Natural killer cell treated with Interleukin-12 subunit alpha and Interleukin-12 subunit beta and Interleukin-15 and Interleukin-18, amount 100 ng/mL, for 72 hours (primary cell): Measurements from ENCODE around the gene PGAP3. TPM values are rescaled to one million over a fixed set of nuclear protein-coding genes. Genes with fewer than 3 reads are reported as not detected.
A peak's percentile ranks its signal among the peaks of the same experiment; 100 is the strongest.

ENCODE experiments used
- ATAC-seq, 2 donors: fragments of 150-1000 bp; cut with Tn5 transposase in 1 of 2; sonication (Bioruptor Pico), chemical (Tn5 transposase) in 1 of 2; 2 replicates each; pipeline ENCODE4 v1.10.0; 2021
- DNase-seq: peaks from one replicate; pipeline ENCODE4 v3.0.0; 2022; ENCODE audit warnings: low spot score
- H3K27ac Mint-ChIP-seq, 2 donors: 1 replicate in 1 of 2; 2 replicates in 1 of 2; pipeline ENCODE4 v1.8.0; 2022; ENCODE audit warnings: mixed read lengths in 2 of 2, mild to moderate bottlenecking in 1 of 2, moderate library complexity in 1 of 2
- H3K27me3 Mint-ChIP-seq, 2 donors: 1 replicate in 1 of 2; 2 replicates in 1 of 2; pipeline ENCODE4 v1.8.0; 2022; ENCODE audit warnings: mixed read lengths in 2 of 2
- H3K36me3 Mint-ChIP-seq: one replicate; pipeline ENCODE4 v1.8.0; 2022; ENCODE audit warnings: mixed read lengths
- H3K4me1 Mint-ChIP-seq, 2 donors: 1 replicate in 1 of 2; 2 replicates in 1 of 2; pipeline ENCODE4 v1.8.0; 2022; ENCODE audit warnings: low read depth in 2 of 2, mixed read lengths in 2 of 2, mild to moderate bottlenecking in 1 of 2
- H3K4me3 Mint-ChIP-seq: one replicate; pipeline ENCODE4 v1.8.0; 2022; ENCODE audit warnings: mixed read lengths
- H3K9me3 Mint-ChIP-seq: 2 replicates; pipeline ENCODE4 v1.8.0; 2022; ENCODE audit warnings: mixed read lengths
- total RNA-seq, 2 donors: library from RNA; stranded (reverse); gene quantifications; one replicate each; pipeline ENCODE4 v1.2.3, GENCODE V29; 2022

PGAP3 gene
- total RNA-seq, 2 donors from 2014 or later, result 8.8 to 13.7 TPM

DNA sequence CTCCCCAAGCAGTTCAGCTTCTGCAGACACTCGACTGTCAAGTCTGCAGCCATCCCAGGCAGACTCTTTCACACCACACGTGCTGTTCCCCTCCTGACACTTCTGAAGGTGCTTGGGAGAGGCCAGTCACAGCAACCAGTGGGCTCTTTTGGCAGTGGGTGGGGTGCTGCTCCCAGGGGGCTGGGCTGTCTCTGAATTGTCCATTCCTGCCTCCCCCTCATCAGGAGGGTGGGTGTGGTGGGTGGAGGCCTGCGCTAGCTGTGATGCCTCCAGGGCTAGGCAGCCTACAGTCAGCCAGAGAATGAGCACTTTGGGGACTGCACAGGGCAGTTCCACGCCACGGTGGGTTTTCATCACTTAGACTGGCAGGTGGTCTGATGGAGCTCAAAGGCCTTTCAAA is 40.6 kb downstream of the PGAP3 start:
- peaks cover 49 to 61% of the 10 kb centered on the region in 2 donors for H3K4me1 Mint-ChIP-seq
- H3K36me3 Mint-ChIP-seq, result no peaks in the 10 kb centered on the region
- no peak overlapping the region for H3K4me3 Mint-ChIP-seq
- no peak overlapping the region for H3K27ac Mint-ChIP-seq
- no peaks in the 10 kb centered on the region for H3K9me3 Mint-ChIP-seq
- DNase-seq (no peak), ATAC-seq (no peak)
- no peaks in the 10 kb centered on the region for H3K27me3 Mint-ChIP-seq

DNA sequence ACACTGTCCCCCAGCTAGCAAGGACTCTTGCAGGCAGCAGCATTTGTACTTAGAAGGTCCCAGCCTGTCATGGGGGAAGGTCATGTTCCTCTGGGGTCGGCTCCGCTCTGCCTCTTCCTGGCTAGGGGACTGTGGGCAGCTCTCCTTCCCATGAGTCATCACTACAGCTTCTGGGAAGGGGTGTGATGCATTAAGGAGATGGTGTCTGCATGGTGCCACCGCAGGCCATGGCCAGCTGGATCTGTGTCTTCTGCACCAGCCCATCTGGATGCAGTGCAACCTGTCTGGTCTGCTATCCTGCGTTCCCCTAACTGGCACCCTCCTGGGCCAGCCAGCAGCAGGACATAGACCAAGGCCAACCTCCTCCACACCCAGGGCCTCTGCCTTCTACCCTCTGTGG is 44.6 kb downstream of the PGAP3 start:
- H3K9me3 Mint-ChIP-seq, result no peaks in the 10 kb centered on the region
- ATAC-seq (no peak), DNase-seq (no peak)
- no peaks in the 10 kb centered on the region for H3K27me3 Mint-ChIP-seq
- H3K27ac Mint-ChIP-seq, result peak overlapping the region; percentile 1 to 43
- peak overlapping the region; percentile 41 for H3K4me3 Mint-ChIP-seq
- peaks cover under 1% of the 10 kb centered on the region for H3K36me3 Mint-ChIP-seq
- H3K4me1 Mint-ChIP-seq, result peaks cover 57 to 71% of the 10 kb centered on the region in 2 donors

DNA sequence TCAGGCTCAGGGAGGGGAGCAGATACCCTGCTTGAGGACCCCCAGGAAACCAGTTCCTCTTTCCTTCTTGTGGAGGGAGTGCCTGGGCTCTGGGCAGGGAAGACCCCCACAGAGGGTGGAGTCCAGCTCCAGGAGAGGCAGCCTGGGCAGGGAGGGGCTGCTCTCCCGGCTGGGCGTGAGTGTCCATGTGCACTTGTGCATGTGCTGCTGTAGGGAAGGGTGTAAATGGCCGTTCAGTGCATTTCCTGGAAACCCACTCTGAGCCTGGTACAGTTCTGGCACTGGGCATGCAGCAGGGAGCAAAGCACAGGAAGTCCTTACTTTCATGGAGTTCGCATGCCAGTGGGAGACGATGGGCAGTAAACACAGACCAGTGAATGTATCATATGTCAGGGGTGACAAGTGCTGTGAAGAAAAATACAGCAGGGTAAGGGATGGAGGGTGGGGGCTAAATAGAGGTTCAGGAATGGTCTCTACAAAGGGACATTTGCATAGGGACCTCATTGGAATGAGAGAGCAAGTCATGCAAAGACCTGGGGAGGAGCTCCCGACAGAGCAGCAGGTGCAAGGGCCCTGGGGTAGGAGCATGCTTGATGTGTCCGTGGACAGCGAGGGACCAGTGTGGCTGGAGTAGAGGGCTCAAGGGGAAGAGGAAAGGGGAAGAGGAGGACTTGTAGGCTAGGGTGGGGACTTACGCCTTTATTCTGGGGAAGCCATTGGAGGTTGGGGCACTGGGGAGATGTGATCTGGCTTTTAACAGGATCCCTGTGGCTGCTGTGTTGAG is 45.4 kb downstream of the PGAP3 start:
- Mint-ChIP-seq H3K9me3 (no peaks in the 10 kb centered on the region), H3K4me3 (peak overlapping the region; percentile 41), H3K27me3 (no peaks in the 10 kb centered on the region), H3K36me3 (peaks cover 4% of the 10 kb centered on the region), H3K4me1 (peaks cover 65 to 76% of the 10 kb centered on the region in 2 donors), H3K27ac (peak overlapping the region; percentile 1 to 43)
- DNase-seq, result no peak
- ATAC-seq, result no peak

DNA sequence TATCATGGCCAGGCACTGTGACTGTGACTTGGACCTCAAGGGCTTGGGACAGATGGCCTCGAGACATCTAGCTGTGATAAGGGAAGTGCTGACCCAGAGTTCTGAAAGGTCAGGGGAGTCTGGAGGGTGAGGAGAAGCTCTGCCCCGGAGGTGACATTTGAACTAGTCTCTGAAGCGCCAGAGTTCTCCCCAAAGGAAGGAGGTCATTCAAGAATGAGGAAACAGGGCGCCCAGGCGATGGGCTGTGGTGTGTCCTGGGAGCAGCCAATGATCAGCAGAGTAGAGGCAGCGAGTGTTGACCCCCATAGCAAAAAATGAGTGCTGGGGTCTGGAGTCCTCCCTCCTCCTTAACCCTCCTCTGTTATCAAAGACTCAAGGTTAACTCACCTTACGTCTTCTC is 46.0 kb downstream of the PGAP3 start:
- no peak overlapping the region for H3K4me3 Mint-ChIP-seq
- DNase-seq (no peak), ATAC-seq (no peak)
- peaks cover 4% of the 10 kb centered on the region for H3K36me3 Mint-ChIP-seq
- no peaks in the 10 kb centered on the region for H3K9me3 Mint-ChIP-seq
- H3K27ac Mint-ChIP-seq, result peak overlapping the region; percentile 16 to 92
- H3K4me1 Mint-ChIP-seq, result peaks cover 67 to 76% of the 10 kb centered on the region in 2 donors
- no peaks in the 10 kb centered on the region for H3K27me3 Mint-ChIP-seq

DNA sequence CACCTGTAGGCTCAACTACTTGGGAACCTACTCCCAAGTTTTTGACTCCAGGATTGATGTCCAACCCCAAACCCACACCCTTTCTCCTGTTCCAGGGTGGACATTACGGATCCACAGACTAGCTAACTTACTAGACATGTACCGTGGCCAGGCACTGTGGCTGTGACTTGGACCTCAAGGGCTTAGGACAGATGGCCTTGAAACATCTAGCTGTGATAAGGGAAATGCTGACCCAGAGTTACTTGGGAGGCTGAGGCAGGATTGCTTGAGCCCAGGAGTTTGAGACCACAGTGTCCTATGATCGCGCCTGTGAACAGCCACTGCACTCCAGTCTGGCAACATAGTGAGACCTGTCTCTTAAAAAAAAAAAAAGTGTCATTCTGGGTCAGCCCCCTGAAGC is 46.8 kb downstream of the PGAP3 start:
- Mint-ChIP-seq H3K36me3 (peaks cover 4% of the 10 kb centered on the region), H3K4me1 (peaks cover 67 to 80% of the 10 kb centered on the region in 2 donors), H3K27ac (peak overlapping the region; percentile 16 to 92), H3K9me3 (no peaks in the 10 kb centered on the region), H3K27me3 (no peaks in the 10 kb centered on the region), H3K4me3 (no peak overlapping the region)
- ATAC-seq (no peak), DNase-seq (no peak)

DNA sequence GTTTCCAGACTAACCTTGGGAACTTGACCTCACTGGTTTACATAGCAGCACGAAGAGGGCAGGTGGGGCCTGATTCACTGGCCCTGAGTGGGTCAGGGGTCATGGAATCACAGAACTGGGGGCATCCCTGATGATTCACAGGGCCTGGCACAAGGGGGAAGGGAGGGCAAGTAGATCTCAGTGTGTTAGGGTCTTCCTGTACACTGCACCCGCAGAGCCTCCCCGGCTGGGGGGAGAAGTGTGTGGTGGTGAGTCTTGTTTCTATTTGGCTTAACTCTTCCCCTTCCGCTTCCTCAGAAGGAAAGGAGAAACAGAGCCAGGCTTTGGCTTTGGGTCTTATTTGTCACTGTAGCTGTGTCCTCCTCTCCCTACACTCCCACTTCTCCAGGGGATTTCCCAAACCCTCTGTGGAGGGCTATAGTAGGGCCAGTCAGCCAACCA is 47.2 kb downstream of the PGAP3 start:
- Mint-ChIP-seq H3K27me3 (no peaks in the 10 kb centered on the region), H3K36me3 (peaks cover 4% of the 10 kb centered on the region), H3K9me3 (no peaks in the 10 kb centered on the region), H3K4me1 (peaks cover 67 to 79% of the 10 kb centered on the region in 2 donors), H3K4me3 (peak overlapping the region; percentile 38), H3K27ac (peak overlapping the region in 1 of 2 donors; percentile 92)
- DNase-seq (no peak), ATAC-seq (no peak)

DNA sequence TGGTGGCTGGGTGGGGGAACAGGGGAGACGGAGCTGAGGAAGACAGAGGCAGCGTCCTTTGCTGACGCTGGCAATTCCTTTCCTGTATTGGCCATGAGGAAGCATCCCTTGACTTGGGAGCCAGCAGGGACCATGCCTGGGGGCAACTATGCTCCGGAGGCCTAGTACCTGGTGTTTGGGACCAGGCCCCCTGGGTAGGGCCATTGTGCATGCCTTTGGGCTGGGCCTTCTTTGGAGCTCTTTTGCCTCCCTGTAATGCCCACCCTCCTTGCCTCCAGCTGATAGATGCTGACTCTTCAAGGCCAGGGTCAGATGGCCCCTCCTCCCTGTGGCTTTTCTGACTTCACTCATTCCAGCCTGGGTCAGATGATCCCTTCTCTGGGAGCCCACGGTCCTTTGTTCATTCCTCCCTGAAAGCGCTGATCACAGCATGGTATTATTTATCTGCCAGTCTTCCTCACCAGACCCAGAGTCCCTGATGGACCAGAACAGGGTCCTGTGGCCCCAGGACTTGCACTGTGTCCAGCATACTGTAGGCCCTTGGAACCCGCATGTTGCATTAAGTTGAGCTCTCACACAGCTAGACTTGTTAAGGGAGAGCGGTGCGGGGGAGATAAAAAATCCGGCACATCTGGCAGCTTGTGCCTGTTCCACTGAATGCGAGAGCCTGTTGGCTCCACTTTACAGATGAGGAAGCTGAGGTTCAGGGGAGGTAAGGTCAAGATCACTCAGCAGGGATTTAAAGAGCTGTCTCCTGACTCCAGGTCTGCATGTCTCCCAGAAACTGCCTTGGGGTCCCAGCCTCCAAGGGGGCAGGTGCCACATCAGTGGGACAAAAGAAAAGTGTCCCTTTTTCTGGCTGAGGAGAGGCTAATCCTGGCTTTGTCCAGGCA is 48.0 kb downstream of the PGAP3 start:
- H3K36me3 Mint-ChIP-seq, result peaks cover 4% of the 10 kb centered on the region
- no peak for DNase-seq
- ATAC-seq, result no peak
- peaks cover 69 to 71% of the 10 kb centered on the region in 2 donors for H3K4me1 Mint-ChIP-seq
- peak overlapping the region; percentile 28 for H3K4me3 Mint-ChIP-seq
- peak overlapping the region; percentile 26 to 92 for H3K27ac Mint-ChIP-seq
- H3K27me3 Mint-ChIP-seq, result no peaks in the 10 kb centered on the region
- H3K9me3 Mint-ChIP-seq, result no peaks in the 10 kb centered on the region

DNA sequence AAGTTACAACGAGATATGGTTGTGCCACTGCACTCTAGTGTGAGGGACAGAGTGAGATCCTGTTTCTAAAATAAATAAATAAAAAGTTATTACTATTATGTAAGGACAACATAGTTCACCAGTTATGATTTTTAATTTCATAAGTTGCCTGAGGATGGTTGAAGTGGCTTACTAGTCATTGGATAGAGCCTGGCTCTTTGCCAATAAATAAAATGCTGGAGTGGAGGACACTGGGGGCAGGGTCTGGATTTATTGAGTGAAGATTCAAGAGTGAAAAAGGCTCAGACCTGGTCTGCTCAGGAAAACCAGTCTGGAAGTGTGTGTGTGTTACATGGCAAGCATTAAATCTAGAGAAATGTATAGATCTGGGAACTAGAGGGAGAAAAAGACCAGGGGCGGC is 48.8 kb downstream of the PGAP3 start:
- peaks cover 4% of the 10 kb centered on the region for H3K36me3 Mint-ChIP-seq
- no peaks in the 10 kb centered on the region for H3K27me3 Mint-ChIP-seq
- H3K4me3 Mint-ChIP-seq, result peak overlapping the region; percentile 96
- DNase-seq (no peak), ATAC-seq (no peak)
- H3K9me3 Mint-ChIP-seq, result no peaks in the 10 kb centered on the region
- peak overlapping the region in 1 of 2 donors; percentile 92 for H3K27ac Mint-ChIP-seq
- H3K4me1 Mint-ChIP-seq, result peaks cover 70 to 72% of the 10 kb centered on the region in 2 donors

DNA sequence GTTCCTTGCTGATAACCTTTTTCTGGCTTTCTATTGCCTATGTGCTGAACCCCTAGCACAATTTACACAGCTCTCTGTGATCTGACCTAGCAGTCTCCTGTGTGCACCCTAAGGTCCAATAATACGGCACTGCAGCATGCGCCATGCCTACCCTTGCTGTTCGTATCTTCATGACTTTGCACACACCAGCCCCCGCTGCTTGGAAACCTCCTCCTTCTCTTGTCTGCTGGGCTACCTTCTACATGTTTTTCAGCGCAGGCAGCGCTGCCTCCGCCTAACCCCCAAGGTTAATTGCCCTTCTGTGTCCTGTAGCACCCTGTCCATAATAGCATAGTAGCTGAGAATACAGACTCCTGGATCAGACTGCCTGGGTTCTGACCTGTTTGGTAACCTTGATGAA is 49.5 kb downstream of the PGAP3 start:
- peak overlapping the region; percentile 77 to 92 for H3K27ac Mint-ChIP-seq
- ATAC-seq (no peak), DNase-seq (no peak)
- peaks cover 63 to 65% of the 10 kb centered on the region in 2 donors for H3K4me1 Mint-ChIP-seq
- H3K27me3 Mint-ChIP-seq, result no peaks in the 10 kb centered on the region
- H3K36me3 Mint-ChIP-seq, result peaks cover 4% of the 10 kb centered on the region
- no peaks in the 10 kb centered on the region for H3K9me3 Mint-ChIP-seq
- peak overlapping the region; percentile 96 for H3K4me3 Mint-ChIP-seq

DNA sequence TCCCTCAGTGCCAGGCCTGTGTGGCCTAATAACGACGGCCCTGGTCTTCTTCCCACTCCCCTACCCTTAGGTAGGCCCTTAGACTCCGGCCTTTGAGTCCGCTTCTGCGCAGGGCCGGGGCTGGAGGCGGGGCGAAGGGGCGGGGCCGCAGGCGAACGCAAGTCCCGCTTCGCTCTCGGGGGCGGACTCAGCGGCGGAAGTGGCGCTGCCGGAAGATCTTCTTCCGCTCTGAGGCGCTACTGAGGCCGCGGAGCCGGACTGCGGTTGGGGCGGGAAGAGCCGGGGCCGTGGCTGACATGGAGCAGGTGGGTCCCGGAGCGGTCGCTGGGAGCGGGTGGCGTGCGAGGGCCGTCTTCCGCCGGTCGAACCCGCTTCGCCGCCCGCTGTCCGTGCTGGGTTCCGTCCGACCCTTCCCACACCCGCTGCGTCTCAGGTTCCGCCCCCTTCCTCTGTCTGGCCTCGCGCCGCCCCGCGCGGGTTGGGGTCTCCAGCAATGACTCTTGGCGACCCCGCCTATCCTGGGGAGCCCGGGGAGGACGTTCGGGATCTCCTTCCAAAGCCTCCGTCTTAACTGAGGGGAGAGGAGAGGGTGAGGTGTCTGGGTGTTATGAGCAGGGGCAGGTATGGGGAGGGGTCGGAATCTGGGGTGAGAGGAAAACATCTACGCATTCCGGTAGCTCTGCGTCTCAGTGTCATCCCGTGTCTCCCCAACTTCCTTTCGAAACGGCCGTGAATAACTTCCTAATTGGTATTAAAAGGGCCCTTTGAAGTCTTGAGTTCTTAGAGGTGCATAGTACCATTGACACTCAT is 50.7 kb downstream of the PGAP3 start, which contains the start of gene STARD3:
TSS of gene STARD3 (plus strand) at position 218 of the 810 bp plus-strand sequence. CDS start 16,388 bp downstream, outside the sequence.
- Mint-ChIP-seq H3K4me1 (peaks cover 51 to 54% of the 10 kb centered on the region in 2 donors), H3K27ac (peak within 1 kb of the TSS; percentile 77 to 92), H3K9me3 (no peaks in the 10 kb centered on the region), H3K4me3 (peak within 1 kb of the TSS; percentile 96), H3K27me3 (no peaks in the 10 kb centered on the region), H3K36me3 (peaks cover 4% of the 10 kb centered on the region)
- DNase-seq, result peak; percentile 96
- peak; percentile 93 to 96 for ATAC-seq

DNA sequence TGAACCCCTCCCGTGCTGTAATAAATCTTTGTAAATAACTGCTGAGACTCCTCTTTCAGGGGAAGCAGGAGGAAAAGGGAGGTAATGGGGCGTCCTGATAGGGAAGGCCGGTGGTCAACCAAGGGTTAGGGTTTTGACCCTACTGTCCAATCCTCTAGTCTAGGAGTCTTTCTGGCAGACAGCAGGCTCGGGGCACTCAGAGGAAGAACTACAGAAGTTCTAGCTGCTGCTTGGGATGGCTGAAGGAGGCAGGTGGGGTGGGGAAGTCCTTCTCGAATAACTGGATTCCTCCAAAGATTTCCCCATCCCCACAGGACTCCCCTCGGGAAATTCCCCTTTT is 51.3 kb downstream of the PGAP3 start:
- peaks cover 4% of the 10 kb centered on the region for H3K36me3 Mint-ChIP-seq
- H3K4me1 Mint-ChIP-seq, result peaks cover 46 to 50% of the 10 kb centered on the region in 2 donors
- H3K27me3 Mint-ChIP-seq, result peaks cover 3 to 5% of the 10 kb centered on the region in 2 donors
- H3K9me3 Mint-ChIP-seq, result no peaks in the 10 kb centered on the region
- peak overlapping the region; percentile 96 for H3K4me3 Mint-ChIP-seq
- no peak for DNase-seq
- peak overlapping the region; percentile 77 to 92 for H3K27ac Mint-ChIP-seq
- ATAC-seq, result no peak

DNA sequence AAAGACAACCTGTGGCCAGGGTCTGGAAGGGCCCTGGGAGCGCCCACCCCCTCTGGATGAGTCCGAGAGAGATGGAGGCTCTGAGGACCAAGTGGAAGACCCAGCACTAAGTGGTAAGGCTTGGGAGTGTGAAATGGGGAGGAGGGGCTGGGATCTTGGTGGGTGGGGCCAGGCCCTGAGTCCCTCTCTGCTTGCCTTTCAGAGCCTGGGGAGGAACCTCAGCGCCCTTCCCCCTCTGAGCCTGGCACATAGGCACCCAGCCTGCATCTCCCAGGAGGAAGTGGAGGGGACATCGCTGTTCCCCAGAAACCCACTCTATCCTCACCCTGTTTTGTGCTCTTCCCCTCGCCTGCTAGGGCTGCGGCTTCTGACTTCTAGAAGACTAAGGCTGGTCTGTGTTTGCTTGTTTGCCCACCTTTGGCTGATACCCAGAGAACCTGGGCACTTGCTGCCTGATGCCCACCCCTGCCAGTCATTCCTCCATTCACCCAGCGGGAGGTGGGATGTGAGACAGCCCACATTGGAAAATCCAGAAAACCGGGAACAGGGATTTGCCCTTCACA is 52.2 kb downstream of the PGAP3 start:
- no peak overlapping the region for H3K4me3 Mint-ChIP-seq
- H3K27me3 Mint-ChIP-seq, result peaks cover 12% of the 10 kb centered on the region in 2 donors
- no peaks in the 10 kb centered on the region for H3K9me3 Mint-ChIP-seq
- ATAC-seq, result no peak
- H3K36me3 Mint-ChIP-seq, result peaks cover 4% of the 10 kb centered on the region
- H3K4me1 Mint-ChIP-seq, result peaks cover 40 to 41% of the 10 kb centered on the region in 2 donors
- DNase-seq, result no peak
- peak overlapping the region; percentile 77 to 92 for H3K27ac Mint-ChIP-seq

DNA sequence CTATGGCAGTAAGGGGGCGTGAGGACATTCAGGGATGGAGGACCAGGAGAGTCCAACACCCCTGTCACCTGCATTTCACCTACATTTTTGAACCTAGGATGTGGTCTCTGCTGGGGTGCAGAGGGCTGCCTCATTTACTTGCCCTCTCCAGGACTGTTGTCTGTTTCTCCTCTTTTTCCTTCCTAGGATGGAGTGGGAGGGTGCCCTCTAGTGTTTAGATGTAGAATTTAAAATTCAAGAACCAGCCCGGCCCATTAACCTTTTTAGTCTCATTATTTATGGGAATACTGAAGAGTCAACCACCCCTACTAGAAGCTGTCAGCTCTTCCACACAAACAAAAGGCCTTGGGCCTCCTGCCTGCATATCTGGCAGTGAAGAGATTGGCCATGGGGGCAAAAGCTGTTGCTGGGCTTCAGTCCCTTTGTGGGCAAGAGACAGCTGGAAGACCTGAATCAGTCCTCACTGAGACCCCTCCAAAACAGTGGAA is 53.4 kb downstream of the PGAP3 start:
- DNase-seq, result no peak
- no peak for ATAC-seq
- Mint-ChIP-seq H3K4me1 (peaks cover 30% of the 10 kb centered on the region in 2 donors), H3K4me3 (no peak overlapping the region), H3K36me3 (peaks cover 4% of the 10 kb centered on the region), H3K27ac (peak overlapping the region in 1 of 2 donors; percentile 44), H3K27me3 (peaks cover 12% of the 10 kb centered on the region in 2 donors), H3K9me3 (no peaks in the 10 kb centered on the region)
